HuH-7.5 (cell line): ENCODE data around the gene ZC3H6.
"Not testable (repeated sequence)": the region's sequence is repeated elsewhere in the genome, so short reads cannot be mapped to it uniquely, and the experiment has no call there.

Experiments
- DNase-seq: peaks from one replicate; pipeline ENCODE4 v3.0.0; 2011; ENCODE audit warnings: low spot score

Gene ZC3H6

GRCh38 chr2:112321375-112322320 is 46.3 kb downstream of the ZC3H6 start:
- no peak for DNase-seq

- DNase-seq = no peak
Measured at GRCh38 chr2:112322919-112323318, 47.5 kb downstream of the ZC3H6 start.

- DNase-seq = no peak
Measured at GRCh38 chr2:112332123-112332696, 56.8 kb downstream of the ZC3H6 start.

GRCh38 chr2:112335600-112335999 is 60.2 kb downstream of the ZC3H6 start:
- no peak for DNase-seq

GRCh38 chr2:112339986-112340385 is 64.6 kb downstream of the ZC3H6 start:
- DNase-seq = no peak

- DNase-seq = no peak
Measured at GRCh38 chr2:112340475-112341267, 65.3 kb downstream of the ZC3H6 start.

GRCh38 chr2:112342067-112342550 is 66.7 kb downstream of the ZC3H6 start:
- no peak for DNase-seq

GRCh38 chr2:112343827-112344585 is 68.6 kb downstream of the ZC3H6 start:
- DNase-seq = no peak

GRCh38 chr2:112345030-112346027 is 69.9 kb downstream of the ZC3H6 start:
- DNase-seq = no peak

GRCh38 chr2:112352292-112352691 is 76.9 kb downstream of the ZC3H6 start:
- not testable (repeated sequence) for DNase-seq

- not testable (repeated sequence) for DNase-seq
Measured at GRCh38 chr2:112352809-112353603, 77.6 kb downstream of the ZC3H6 start.

GRCh38 chr2:112354335-112354734 is 78.9 kb downstream of the ZC3H6 start:
- DNase-seq = not testable (repeated sequence)

- DNase-seq = not testable (repeated sequence)
Measured at GRCh38 chr2:112360055-112360454, 84.7 kb downstream of the ZC3H6 start.
